ENCODE results near the gene TMEM255B.
"Not testable (repeated sequence)": the region's sequence is repeated elsewhere in the genome, so short reads cannot be mapped to it uniquely, and the experiment has no call there.

TMEM255B gene

GRCh38 chr13:113743366-113744195 is 15.4 kb upstream of the TMEM255B start:
- Histone ChIP-seq H3K4me1 (ENCODE audit: insufficient read depth, poor library complexity, severe bottlenecking) (peaks cover 12% of the 10 kb centered on the region), H3K9me3 (ENCODE audit: severe bottlenecking) (no peaks in the 10 kb centered on the region), H3K4me3 (ENCODE audit: severe bottlenecking) (no peak overlapping the region), H3K27me3 (ENCODE audit: insufficient read depth, poor library complexity, severe bottlenecking) (no peaks in the 10 kb centered on the region), H3K27ac (ENCODE audit: poor library complexity, severe bottlenecking) (no peak overlapping the region), H3K36me3 (ENCODE audit: low read depth) (no peaks in the 10 kb centered on the region)
- ATAC-seq (ENCODE audit: low read depth) = no peak
- no peak for DNase-seq (ENCODE audit: low spot score)
- no peak for TF ChIP-seq CTCF (IDR thresholded peaks at IDR 0.05; ENCODE audit: poor library complexity, severe bottlenecking)

- no peak for TF ChIP-seq CTCF (IDR thresholded peaks at IDR 0.05; ENCODE audit: poor library complexity, severe bottlenecking)
- Histone ChIP-seq H3K36me3 (ENCODE audit: low read depth) (no peaks in the 10 kb centered on the region), H3K9me3 (ENCODE audit: severe bottlenecking) (no peaks in the 10 kb centered on the region), H3K27me3 (ENCODE audit: insufficient read depth, poor library complexity, severe bottlenecking) (no peaks in the 10 kb centered on the region), H3K4me1 (ENCODE audit: insufficient read depth, poor library complexity, severe bottlenecking) (peaks cover 12% of the 10 kb centered on the region), H3K27ac (ENCODE audit: poor library complexity, severe bottlenecking) (no peak overlapping the region), H3K4me3 (ENCODE audit: severe bottlenecking) (no peak overlapping the region)
- ATAC-seq (ENCODE audit: low read depth) (no peak), DNase-seq (ENCODE audit: low spot score) (no peak)
Measured at GRCh38 chr13:113744197-113745000, 14.6 kb upstream of the TMEM255B start.

GRCh38 chr13:113745059-113745458 is 14.0 kb upstream of the TMEM255B start:
- DNase-seq (ENCODE audit: low spot score) = no peak
- H3K27ac ChIP-seq (ENCODE audit: poor library complexity, severe bottlenecking) = no peak overlapping the region
- H3K27me3 ChIP-seq (ENCODE audit: insufficient read depth, poor library complexity, severe bottlenecking) = no peaks in the 10 kb centered on the region
- no peak for ATAC-seq (ENCODE audit: low read depth)
- H3K9me3 ChIP-seq (ENCODE audit: severe bottlenecking) = no peaks in the 10 kb centered on the region
- no peaks in the 10 kb centered on the region for H3K36me3 ChIP-seq (ENCODE audit: low read depth)
- no peak overlapping the region for H3K4me3 ChIP-seq (ENCODE audit: severe bottlenecking)
- peaks cover 12% of the 10 kb centered on the region for H3K4me1 ChIP-seq (ENCODE audit: insufficient read depth, poor library complexity, severe bottlenecking)
- no peak for TF ChIP-seq CTCF (IDR thresholded peaks at IDR 0.05; ENCODE audit: poor library complexity, severe bottlenecking)

- H3K4me1 ChIP-seq (ENCODE audit: insufficient read depth, poor library complexity, severe bottlenecking) = peaks cover 12% of the 10 kb centered on the region
- not testable (repeated sequence) for ATAC-seq (ENCODE audit: low read depth); H3K27ac ChIP-seq (ENCODE audit: poor library complexity, severe bottlenecking); H3K9me3 ChIP-seq (ENCODE audit: severe bottlenecking); H3K36me3 ChIP-seq (ENCODE audit: low read depth); H3K27me3 ChIP-seq (ENCODE audit: insufficient read depth, poor library complexity, severe bottlenecking); DNase-seq (ENCODE audit: low spot score); H3K4me3 ChIP-seq (ENCODE audit: severe bottlenecking)
Measured at GRCh38 chr13:113745500-113746142, 13.4 kb upstream of the TMEM255B start.

GRCh38 chr13:113746143-113746525 is 12.9 kb upstream of the TMEM255B start:
- Histone ChIP-seq H3K27me3 (ENCODE audit: insufficient read depth, poor library complexity, severe bottlenecking) (no peaks in the 10 kb centered on the region), H3K27ac (ENCODE audit: poor library complexity, severe bottlenecking) (no peak overlapping the region), H3K4me3 (ENCODE audit: severe bottlenecking) (no peak overlapping the region), H3K9me3 (ENCODE audit: severe bottlenecking) (no peaks in the 10 kb centered on the region), H3K4me1 (ENCODE audit: insufficient read depth, poor library complexity, severe bottlenecking) (peaks cover 12% of the 10 kb centered on the region), H3K36me3 (ENCODE audit: low read depth) (no peaks in the 10 kb centered on the region)
- TF ChIP-seq CTCF (IDR thresholded peaks at IDR 0.05; ENCODE audit: poor library complexity, severe bottlenecking) = no peak
- DNase-seq (ENCODE audit: low spot score) = no peak
- no peak for ATAC-seq (ENCODE audit: low read depth)
